OCI-LY1 (cell line): Measurements from ENCODE around the gene C18orf32.

Experiments
- EZH2 ChIP-seq: fragments of 200-600 bp; sonication (generic), shearing (Covaris generic); IDR thresholded peaks from 2 replicates; pipeline ENCODE4 v1.8.0; 2017; ENCODE audit warnings: borderline replicate concordance, mixed run types, mild to moderate bottlenecking, antibody characterized with exemption, low read length, moderate library complexity, mixed read lengths
- TF ChIP-seq, protein P1 (sequence below): fragments of 200-600 bp; sonication (generic), shearing (Covaris generic); IDR thresholded peaks from 2 replicates; pipeline ENCODE4 v1.5.1; 2017; ENCODE audit warnings: mild to moderate bottlenecking, antibody characterized with exemption, low read length, moderate library complexity, mixed read lengths

DNA sequence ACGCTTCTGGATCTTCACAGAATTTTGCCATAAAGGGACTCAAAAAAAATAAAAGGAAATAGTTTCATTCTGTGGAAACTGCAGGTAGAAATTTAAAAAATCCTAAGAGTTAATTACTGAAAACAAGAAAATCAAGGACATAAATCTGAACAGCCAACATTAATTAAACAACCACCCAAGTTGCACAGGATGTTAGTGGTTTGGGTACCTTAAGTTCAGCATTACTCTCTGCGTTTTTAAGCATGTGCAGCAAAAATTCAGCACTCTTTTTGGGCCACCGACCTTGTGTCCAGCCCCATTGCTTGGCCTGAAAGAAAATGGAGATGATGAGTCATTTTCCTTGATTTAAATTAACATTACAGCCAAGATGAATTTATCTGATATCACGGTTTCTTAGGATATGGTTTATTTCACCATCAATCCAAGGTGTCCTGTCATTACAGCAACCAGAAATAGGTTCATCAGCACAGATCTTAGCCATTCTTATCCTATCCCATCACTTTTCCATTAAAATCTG is 3.3 kb upstream of the C18orf32 start:
- TF ChIP-seq EZH2, result no peak
- TF ChIP-seq, protein P1, sequence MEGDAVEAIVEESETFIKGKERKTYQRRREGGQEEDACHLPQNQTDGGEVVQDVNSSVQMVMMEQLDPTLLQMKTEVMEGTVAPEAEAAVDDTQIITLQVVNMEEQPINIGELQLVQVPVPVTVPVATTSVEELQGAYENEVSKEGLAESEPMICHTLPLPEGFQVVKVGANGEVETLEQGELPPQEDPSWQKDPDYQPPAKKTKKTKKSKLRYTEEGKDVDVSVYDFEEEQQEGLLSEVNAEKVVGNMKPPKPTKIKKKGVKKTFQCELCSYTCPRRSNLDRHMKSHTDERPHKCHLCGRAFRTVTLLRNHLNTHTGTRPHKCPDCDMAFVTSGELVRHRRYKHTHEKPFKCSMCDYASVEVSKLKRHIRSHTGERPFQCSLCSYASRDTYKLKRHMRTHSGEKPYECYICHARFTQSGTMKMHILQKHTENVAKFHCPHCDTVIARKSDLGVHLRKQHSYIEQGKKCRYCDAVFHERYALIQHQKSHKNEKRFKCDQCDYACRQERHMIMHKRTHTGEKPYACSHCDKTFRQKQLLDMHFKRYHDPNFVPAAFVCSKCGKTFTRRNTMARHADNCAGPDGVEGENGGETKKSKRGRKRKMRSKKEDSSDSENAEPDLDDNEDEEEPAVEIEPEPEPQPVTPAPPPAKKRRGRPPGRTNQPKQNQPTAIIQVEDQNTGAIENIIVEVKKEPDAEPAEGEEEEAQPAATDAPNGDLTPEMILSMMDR, result no peak
